Activated naive CD8-positive, alpha-beta T cell treated with anti-CD3 and anti-CD28 coated beads for 36 hours (primary cell): ENCODE data around the gene FAM20A. TPM values are rescaled to one million over a fixed set of nuclear protein-coding genes. Genes with fewer than 3 reads are reported as not detected.
"Not testable (repeated sequence)": the region's sequence is repeated elsewhere in the genome, so short reads cannot be mapped to it uniquely, and the experiment has no call there.

Experiments used
- DNase-seq: peaks from one replicate; pipeline ENCODE4 v3.0.0; 2021
- H3K27ac Mint-ChIP-seq: one replicate; pipeline ENCODE4 v1.8.0; 2022; ENCODE audit warnings: mild to moderate bottlenecking, moderate library complexity, mixed read lengths
- H3K27me3 Mint-ChIP-seq: one replicate; pipeline ENCODE4 v1.8.0; 2022; ENCODE audit warnings: mild to moderate bottlenecking, mixed read lengths
- H3K36me3 Mint-ChIP-seq: one replicate; pipeline ENCODE4 v1.8.0; 2021; ENCODE audit warnings: mild to moderate bottlenecking, mixed read lengths
- H3K4me1 Mint-ChIP-seq: one replicate; pipeline ENCODE4 v1.8.0; 2021; ENCODE audit warnings: mixed read lengths
- H3K4me3 Mint-ChIP-seq: one replicate; pipeline ENCODE4 v1.8.0; 2022; ENCODE audit warnings: mild to moderate bottlenecking, moderate library complexity, mixed read lengths
- H3K9me3 Mint-ChIP-seq: one replicate; pipeline ENCODE4 v1.8.0; 2022; ENCODE audit warnings: mixed read lengths
- total RNA-seq, 2 experiments: library from RNA; stranded (reverse); gene quantifications; one replicate each; pipeline ENCODE4 v1.2.3, GENCODE V29; 2021

The FAM20A gene
- total RNA-seq, 2 experiments from 2014 or later: not detected

DNA sequence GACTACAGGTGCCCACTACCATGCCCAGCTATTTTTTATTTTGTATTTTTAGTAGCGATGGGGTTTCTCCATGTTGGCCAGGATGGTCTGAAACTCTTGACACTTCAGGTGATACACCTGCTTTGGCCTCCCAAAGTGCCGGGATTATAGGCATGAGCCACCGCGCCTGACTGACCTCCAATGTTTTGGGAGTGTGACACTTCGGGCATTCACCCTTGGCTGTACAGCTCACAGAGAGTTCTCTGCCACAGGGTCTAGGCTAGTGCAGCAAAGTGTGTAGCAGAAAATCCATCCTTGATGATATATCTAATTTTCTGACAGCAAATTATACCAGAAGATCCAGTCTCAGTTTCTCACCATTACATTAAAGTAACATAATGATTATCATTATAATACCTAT lies 14.1 kb downstream of the FAM20A start:
- Mint-ChIP-seq H3K27ac (no peak overlapping the region), H3K9me3 (peaks cover 2% of the 10 kb centered on the region), H3K4me3 (no peak overlapping the region), H3K36me3 (no peaks in the 10 kb centered on the region), H3K27me3 (peaks cover 15% of the 10 kb centered on the region), H3K4me1 (no peaks in the 10 kb centered on the region)
- DNase-seq: no peak

DNA sequence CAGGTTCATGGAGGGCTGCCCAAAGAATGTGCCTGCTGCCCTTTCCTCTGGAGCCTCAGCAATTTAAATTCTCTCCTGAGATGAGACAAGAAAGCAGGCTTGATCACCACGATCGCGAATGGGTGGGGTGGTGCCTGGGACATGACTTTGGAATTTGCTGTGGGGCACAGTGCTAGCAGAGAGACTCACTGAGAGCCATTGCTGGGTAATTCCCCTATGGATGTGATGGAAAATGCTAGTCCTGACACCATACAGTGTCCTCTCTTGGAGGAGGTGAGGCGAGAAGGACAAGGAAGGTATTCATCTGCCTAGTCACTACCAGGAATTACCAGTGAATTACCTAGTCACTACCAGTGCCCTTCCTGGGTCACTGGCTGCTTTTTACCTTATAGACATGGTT lies 15.5 kb downstream of the FAM20A start:
- no peak overlapping the region for H3K27ac Mint-ChIP-seq
- no peak for DNase-seq
- H3K9me3 Mint-ChIP-seq: peaks cover 2% of the 10 kb centered on the region
- no peak overlapping the region for H3K4me3 Mint-ChIP-seq
- H3K4me1 Mint-ChIP-seq: no peaks in the 10 kb centered on the region
- no peaks in the 10 kb centered on the region for H3K36me3 Mint-ChIP-seq
- H3K27me3 Mint-ChIP-seq: peaks cover 4% of the 10 kb centered on the region

DNA sequence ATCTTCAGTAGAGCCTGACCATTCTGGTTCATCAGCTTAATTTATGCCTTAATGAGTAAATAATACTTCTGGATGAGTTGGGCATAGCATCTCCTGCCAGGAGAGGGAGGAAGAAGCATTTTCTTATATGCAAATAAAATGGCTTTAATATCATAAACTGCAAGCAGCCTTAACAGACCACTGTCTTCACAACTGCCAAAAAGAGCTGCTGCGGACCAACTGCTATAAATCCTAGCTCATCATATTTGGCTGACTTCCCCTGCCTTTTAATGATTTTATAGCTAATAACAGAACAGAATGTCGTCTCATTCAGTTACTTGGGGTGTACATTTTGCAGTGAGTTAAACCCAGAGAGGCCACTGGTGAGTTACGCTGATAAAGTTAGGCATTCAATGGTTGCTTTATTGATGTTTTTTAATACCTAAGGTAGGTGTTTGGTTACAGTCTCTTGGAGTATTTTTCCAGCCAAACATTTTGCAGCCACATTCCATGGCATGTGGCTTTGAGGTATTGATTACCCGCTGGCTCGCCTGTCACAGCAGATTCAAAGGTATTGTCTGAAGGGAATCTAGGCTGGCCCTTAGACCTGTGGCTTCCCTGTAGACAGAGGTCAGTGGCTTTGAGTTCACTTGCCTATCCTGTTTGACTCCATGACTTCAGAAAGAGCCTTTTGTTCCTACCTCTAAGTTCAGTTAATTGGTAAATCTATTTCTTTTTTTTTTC lies 16.4 kb downstream of the FAM20A start:
- Mint-ChIP-seq H3K9me3 (peaks cover 2% of the 10 kb centered on the region), H3K36me3 (no peaks in the 10 kb centered on the region), H3K27ac (no peak overlapping the region), H3K27me3 (peaks cover 4% of the 10 kb centered on the region), H3K4me3 (no peak overlapping the region), H3K4me1 (no peaks in the 10 kb centered on the region)
- DNase-seq: no peak

- H3K9me3 Mint-ChIP-seq, DNase-seq, H3K4me3 Mint-ChIP-seq, H3K36me3 Mint-ChIP-seq, H3K27me3 Mint-ChIP-seq, H3K27ac Mint-ChIP-seq, H3K4me1 Mint-ChIP-seq: not testable (repeated sequence)
Measured at GRCh38 chr17:68582867-68583266, 18.3 kb downstream of the FAM20A start.

DNA sequence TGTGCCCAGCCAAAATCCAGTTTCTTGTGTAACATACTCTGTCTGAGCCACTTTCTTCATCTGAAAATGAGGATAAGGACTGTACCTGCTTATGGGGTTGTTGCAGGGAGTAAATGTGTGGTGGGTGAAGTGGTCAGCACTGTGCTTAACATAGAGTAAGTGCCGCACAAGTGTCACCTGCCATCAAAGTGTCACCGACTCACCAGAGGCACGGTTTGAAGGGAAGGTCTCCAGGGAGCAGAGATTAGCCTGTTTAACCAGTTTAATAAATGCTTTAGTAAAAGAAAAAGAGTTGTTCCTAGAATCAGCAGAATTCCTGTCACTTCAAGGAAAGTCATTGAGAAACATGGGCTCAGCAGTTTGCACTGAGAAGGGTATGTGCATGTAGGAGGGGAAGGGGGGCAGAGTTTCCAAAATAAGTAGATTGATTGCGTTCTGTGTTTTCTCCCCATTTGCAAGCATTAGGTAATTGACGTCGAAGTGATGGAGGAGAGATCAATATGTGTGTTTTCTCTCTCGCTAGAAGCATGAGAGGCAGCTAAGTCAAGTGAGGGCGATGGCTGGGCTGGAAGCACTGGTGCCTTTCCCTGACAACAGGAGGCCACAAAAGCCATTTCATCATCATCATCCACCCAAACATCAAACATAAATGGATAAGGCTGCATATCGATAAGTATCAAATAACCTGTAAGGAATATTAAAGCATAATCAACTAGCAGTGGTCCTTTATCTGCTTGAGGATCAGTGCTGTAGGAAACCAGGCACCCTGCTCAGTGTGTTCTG lies 19.1 kb downstream of the FAM20A start:
- Mint-ChIP-seq H3K36me3 (no peaks in the 10 kb centered on the region), H3K9me3 (no peaks in the 10 kb centered on the region), H3K4me3 (no peak overlapping the region), H3K27ac (no peak overlapping the region), H3K27me3 (peaks cover 4% of the 10 kb centered on the region), H3K4me1 (no peaks in the 10 kb centered on the region)
- DNase-seq: no peak

- no peak overlapping the region for H3K27ac Mint-ChIP-seq
- H3K4me3 Mint-ChIP-seq: no peak overlapping the region
- H3K4me1 Mint-ChIP-seq: no peaks in the 10 kb centered on the region
Measured at GRCh38 chr17:68580236-68580770, 20.9 kb downstream of the FAM20A start.

DNA sequence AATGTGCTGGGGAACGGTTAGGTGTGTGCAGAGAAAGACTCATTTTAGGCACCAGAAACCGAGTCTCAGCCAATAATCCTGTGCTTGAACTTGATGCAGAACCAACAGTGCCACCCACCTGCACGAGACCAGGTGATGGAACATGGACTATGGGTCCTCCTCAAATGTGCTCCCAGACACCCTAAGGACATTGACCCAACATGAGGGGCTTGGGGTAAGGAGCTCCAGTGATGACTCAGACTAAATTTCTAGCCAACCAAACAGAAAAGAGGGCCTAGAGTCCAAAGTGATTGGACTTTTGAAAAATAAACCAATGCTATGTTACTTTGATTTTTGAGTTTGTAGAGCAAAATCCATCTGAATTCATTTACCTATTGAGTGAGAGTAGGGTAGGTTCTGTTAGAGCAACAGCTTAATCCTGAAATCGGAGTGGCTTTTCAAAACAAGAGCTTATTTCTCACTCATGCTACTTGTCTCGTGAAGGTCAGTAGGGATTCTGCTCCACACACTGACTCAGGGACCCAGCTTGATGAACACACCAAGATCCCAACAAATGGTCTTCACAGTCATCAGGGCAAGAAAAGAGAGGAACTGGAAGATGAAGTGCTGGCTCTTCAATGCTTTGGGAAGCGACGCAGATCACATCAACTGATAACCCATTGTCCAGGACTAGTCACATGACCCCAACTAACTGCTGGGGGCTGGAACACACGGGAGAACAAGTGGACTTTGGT lies 21.8 kb downstream of the FAM20A start:
- Mint-ChIP-seq H3K4me1 (no peaks in the 10 kb centered on the region), H3K4me3 (no peak overlapping the region), H3K27me3 (peaks cover 4% of the 10 kb centered on the region), H3K9me3 (no peaks in the 10 kb centered on the region), H3K27ac (no peak overlapping the region), H3K36me3 (no peaks in the 10 kb centered on the region)
- DNase-seq: no peak

More at GRCh38 chr17:68580236-68580770, 20.9 kb downstream of the FAM20A start:
- DNase-seq: no peak
- no peaks in the 10 kb centered on the region for H3K9me3 Mint-ChIP-seq
- H3K27me3 Mint-ChIP-seq: peaks cover 4% of the 10 kb centered on the region
- H3K36me3 Mint-ChIP-seq: no peaks in the 10 kb centered on the region

- Mint-ChIP-seq H3K4me1 (no peaks in the 10 kb centered on the region), H3K4me3 (no peak overlapping the region), H3K27ac (no peak overlapping the region), H3K36me3 (no peaks in the 10 kb centered on the region), H3K9me3 (no peaks in the 10 kb centered on the region), H3K27me3 (peaks cover 4% of the 10 kb centered on the region)
- DNase-seq: no peak
Measured at GRCh38 chr17:68578236-68578635, 22.9 kb downstream of the FAM20A start.

DNA sequence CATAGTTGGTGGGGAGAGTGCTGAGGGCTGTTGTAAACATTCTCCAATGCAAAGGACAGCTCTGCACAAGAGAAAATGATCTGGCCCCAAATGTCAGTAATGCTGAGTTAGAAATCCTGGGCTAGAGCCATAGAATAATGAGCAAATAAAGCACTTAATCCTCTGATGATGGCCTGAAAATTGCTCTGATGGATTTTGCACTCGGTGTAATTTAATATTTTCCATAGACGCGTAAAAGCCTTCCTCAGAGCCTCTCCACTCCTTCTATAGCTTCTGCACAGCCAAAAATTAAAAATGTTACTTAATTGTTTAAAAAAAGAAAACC lies 23.7 kb downstream of the FAM20A start:
- Mint-ChIP-seq H3K36me3 (no peaks in the 10 kb centered on the region), H3K27me3 (peaks cover 4% of the 10 kb centered on the region), H3K9me3 (no peaks in the 10 kb centered on the region), H3K4me3 (no peak overlapping the region), H3K27ac (no peak overlapping the region), H3K4me1 (no peaks in the 10 kb centered on the region)
- DNase-seq: no peak

GRCh38 chr17:68576811-68577496 lies 24.2 kb downstream of the FAM20A start:
- H3K9me3 Mint-ChIP-seq: no peaks in the 10 kb centered on the region
- no peak overlapping the region for H3K27ac Mint-ChIP-seq
- no peak for DNase-seq
- no peak overlapping the region for H3K4me3 Mint-ChIP-seq
- H3K27me3 Mint-ChIP-seq: peaks cover 2% of the 10 kb centered on the region
- H3K4me1 Mint-ChIP-seq: no peaks in the 10 kb centered on the region
- no peaks in the 10 kb centered on the region for H3K36me3 Mint-ChIP-seq

GRCh38 chr17:68576137-68576536 lies 25.0 kb downstream of the FAM20A start:
- H3K9me3 Mint-ChIP-seq: no peaks in the 10 kb centered on the region
- no peaks in the 10 kb centered on the region for H3K27me3 Mint-ChIP-seq
- no peak for DNase-seq
- H3K27ac Mint-ChIP-seq: no peak overlapping the region
- H3K4me3 Mint-ChIP-seq: no peak overlapping the region
- no peaks in the 10 kb centered on the region for H3K36me3 Mint-ChIP-seq
- H3K4me1 Mint-ChIP-seq: no peaks in the 10 kb centered on the region

DNA sequence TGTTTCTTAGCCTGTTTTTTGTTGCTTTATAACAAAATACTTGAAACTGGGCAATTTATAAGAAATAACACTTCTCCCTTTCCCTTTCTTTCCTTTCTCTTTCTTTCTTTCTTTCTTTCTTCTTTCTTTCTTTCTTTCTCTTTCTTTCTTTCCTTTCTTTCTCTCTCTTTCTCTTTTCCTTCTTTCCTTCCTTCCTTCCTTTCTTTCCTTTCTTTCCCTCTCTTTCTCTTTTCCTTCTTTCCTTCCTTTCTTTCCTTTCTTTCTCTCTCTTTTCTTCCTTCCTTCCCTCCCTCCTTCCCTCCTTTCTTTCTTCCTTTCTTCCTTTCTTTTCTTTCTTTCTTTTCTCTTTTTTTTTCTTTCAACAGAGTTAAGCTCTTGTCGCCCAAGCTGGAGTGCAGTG lies 27.8 kb downstream of the FAM20A start:
- DNase-seq: no peak
- H3K4me1 Mint-ChIP-seq: no peaks in the 10 kb centered on the region
- no peak overlapping the region for H3K27ac Mint-ChIP-seq
- no peaks in the 10 kb centered on the region for H3K27me3 Mint-ChIP-seq
- H3K4me3 Mint-ChIP-seq: no peak overlapping the region
- H3K36me3 Mint-ChIP-seq: no peaks in the 10 kb centered on the region
- no peaks in the 10 kb centered on the region for H3K9me3 Mint-ChIP-seq

DNA sequence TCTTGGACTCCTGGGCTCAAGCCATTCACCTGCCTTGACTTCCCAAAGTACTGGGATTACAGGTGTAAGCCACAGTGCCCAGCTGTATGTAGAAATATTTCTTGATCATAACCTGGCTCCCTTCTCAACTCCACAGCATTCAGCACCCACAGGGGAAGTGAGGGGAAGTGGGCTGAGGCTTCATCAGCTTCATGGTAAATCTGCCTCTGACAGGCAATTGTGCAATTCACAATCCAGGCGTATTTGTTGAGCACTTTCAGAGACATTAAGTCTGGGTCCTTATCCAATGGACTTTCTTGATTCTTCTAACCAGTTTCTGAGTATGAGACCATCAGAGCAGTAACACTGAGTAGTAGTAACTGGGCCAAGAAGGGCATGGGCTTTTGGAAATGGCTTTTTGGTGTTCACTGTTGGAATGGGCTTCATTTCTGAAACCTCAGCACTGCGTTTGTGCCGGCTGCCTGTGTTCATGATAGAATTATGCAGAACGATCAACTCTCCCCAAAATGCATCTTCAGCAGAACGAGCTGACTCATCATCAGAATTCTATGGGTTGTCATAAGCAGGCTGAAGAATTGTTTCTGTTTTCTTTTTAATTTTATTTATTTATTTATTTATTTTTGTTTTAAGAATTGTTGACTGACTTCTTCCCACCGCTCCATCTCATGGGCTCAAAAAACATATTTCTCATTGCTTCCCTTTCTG lies 28.9 kb downstream of the FAM20A start:
- Mint-ChIP-seq H3K4me3 (no peak overlapping the region), H3K27me3 (no peaks in the 10 kb centered on the region), H3K9me3 (no peaks in the 10 kb centered on the region), H3K36me3 (no peaks in the 10 kb centered on the region), H3K4me1 (no peaks in the 10 kb centered on the region), H3K27ac (no peak overlapping the region)
- no peak for DNase-seq

DNA sequence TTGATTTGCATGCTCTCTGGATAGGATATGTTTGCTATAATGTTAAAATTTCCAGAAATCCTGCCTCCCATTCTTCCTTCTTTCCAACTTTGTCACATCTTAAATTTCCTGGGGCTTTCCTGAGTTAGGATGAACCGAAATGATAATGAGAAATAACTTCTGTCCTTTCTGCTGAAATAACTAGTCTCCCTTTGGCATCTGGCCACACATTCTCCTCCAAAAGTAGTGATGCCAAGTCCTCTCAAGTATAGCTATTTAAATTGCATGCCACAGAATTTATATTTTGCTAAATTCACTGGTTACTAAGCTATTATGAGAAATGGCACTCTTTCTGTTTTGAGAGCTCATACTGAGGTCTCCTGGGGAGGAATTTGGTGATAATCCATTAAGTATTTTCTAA lies 30.6 kb downstream of the FAM20A start:
- H3K4me3 Mint-ChIP-seq: no peak overlapping the region
- H3K9me3 Mint-ChIP-seq: no peaks in the 10 kb centered on the region
- no peak for DNase-seq
- no peak overlapping the region for H3K27ac Mint-ChIP-seq
- H3K27me3 Mint-ChIP-seq: peaks cover 5% of the 10 kb centered on the region
- no peaks in the 10 kb centered on the region for H3K4me1 Mint-ChIP-seq
- H3K36me3 Mint-ChIP-seq: no peaks in the 10 kb centered on the region
